GM23338 (cell line): ENCODE data around the gene NFX1. TPM values are rescaled to one million over a fixed set of nuclear protein-coding genes. Genes with fewer than 3 reads are reported as not detected.

Experiments
- CREB1 ChIP-seq: fragments of 250-450 bp; sonication (Bioruptor Pico); IDR thresholded peaks from 2 replicates; pipeline ENCODE4 v1.5.0; 2020; ENCODE audit warnings: low read depth, mild to moderate bottlenecking, moderate library complexity
- EZH2 ChIP-seq: fragments of 200-600 bp; sonication (generic); IDR thresholded peaks from one replicate; pipeline ENCODE4 v1.8.0; 2017; ENCODE audit warnings: antibody characterized with exemption, mild to moderate bottlenecking, low read depth; ENCODE audit not compliant: unreplicated experiment
- EZH2phosphoT487 ChIP-seq: fragments of 200-600 bp; sonication (generic); IDR thresholded peaks from one replicate; pipeline ENCODE4 v1.8.1; 2018; ENCODE audit warnings: antibody characterized with exemption; ENCODE audit not compliant: unreplicated experiment
- JUNB ChIP-seq: IDR thresholded peaks from one replicate; pipeline ENCODE4 v1.6.1; 2016; ENCODE audit warnings: antibody characterized with exemption; ENCODE audit not compliant: unreplicated experiment
- NANOG ChIP-seq: IDR thresholded peaks from 2 replicates; pipeline ENCODE4 v1.6.1; 2016; ENCODE audit warnings: antibody characterized with exemption, borderline replicate concordance
- ZNF114 ChIP-seq: fragments of 250-450 bp; sonication (Bioruptor Pico); IDR thresholded peaks from 2 replicates; pipeline ENCODE4 v1.5.0; 2020; ENCODE audit warnings: mild to moderate bottlenecking, moderate library complexity
- ZNF331 ChIP-seq: fragments of 250-450 bp; sonication (Bioruptor Pico); IDR thresholded peaks from 2 replicates; pipeline ENCODE4 v1.5.0; 2020; ENCODE audit warnings: low read depth, mild to moderate bottlenecking, moderate library complexity
- polyA plus RNA-seq: library from polyadenylated mRNA; unstranded; fragments of >200 nt; fragmentation: Nextera tagmentation; extraction: Ambion mirVana; gene quantifications from 2 replicates; pipeline ENCODE4 v1.2.1, GENCODE V29; 2016
- total RNA-seq: library from RNA; depleted of rRNA; stranded (reverse); fragments of >200 nt; shearing (Covaris generic); gene quantifications from 2 replicates; pipeline ENCODE4 v1.2.3, GENCODE V29; 2014
- TF ChIP-seq, protein P1 (sequence below): fragments of 250-450 bp; sonication (Bioruptor Pico); IDR thresholded peaks from 2 replicates; pipeline ENCODE4 v1.5.0; 2020; ENCODE audit warnings: mild to moderate bottlenecking, moderate library complexity
- TF ChIP-seq, protein P2 (sequence below), 2 experiments: fragments of 200-600 bp in 1 of 2; sonication (generic) in 1 of 2; conservative IDR thresholded peaks; 2 replicates each; pipeline versions ENCODE4 v1.5.1 to v1.6.1; 2016 to 2017; ENCODE audit warnings: antibody characterized with exemption in 2 of 2, low read depth in 2 of 2, mild to moderate bottlenecking in 2 of 2, moderate library complexity in 1 of 2
- TF ChIP-seq, protein P3 (sequence below): IDR thresholded peaks from 2 replicates; pipeline ENCODE4 v1.6.1; 2016; ENCODE audit warnings: antibody characterized with exemption

Gene NFX1
- total and polyA plus RNA-seq, 2 experiments from 2014 or later: 13.9 to 26.1 TPM

DNA sequence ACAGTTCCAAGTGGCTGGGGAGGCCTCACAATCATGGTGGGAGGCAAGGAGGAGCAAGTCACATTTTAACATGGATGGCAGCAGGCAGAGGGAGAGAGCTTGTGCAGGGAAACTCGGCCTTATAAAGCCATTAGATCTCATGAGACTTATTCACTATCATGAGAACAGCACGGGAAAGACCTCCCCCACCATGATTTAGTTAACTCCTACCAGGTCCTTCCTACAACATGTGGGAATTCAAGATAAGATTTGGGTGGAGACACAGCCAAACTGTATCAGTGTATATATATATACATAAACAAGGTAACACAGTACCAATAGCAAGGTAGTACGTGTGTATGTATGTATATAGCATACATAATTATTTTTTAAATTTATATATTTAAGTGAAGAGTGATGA is 50.9 kb downstream of the NFX1 start (continued):
- TF ChIP-seq, protein P1, sequence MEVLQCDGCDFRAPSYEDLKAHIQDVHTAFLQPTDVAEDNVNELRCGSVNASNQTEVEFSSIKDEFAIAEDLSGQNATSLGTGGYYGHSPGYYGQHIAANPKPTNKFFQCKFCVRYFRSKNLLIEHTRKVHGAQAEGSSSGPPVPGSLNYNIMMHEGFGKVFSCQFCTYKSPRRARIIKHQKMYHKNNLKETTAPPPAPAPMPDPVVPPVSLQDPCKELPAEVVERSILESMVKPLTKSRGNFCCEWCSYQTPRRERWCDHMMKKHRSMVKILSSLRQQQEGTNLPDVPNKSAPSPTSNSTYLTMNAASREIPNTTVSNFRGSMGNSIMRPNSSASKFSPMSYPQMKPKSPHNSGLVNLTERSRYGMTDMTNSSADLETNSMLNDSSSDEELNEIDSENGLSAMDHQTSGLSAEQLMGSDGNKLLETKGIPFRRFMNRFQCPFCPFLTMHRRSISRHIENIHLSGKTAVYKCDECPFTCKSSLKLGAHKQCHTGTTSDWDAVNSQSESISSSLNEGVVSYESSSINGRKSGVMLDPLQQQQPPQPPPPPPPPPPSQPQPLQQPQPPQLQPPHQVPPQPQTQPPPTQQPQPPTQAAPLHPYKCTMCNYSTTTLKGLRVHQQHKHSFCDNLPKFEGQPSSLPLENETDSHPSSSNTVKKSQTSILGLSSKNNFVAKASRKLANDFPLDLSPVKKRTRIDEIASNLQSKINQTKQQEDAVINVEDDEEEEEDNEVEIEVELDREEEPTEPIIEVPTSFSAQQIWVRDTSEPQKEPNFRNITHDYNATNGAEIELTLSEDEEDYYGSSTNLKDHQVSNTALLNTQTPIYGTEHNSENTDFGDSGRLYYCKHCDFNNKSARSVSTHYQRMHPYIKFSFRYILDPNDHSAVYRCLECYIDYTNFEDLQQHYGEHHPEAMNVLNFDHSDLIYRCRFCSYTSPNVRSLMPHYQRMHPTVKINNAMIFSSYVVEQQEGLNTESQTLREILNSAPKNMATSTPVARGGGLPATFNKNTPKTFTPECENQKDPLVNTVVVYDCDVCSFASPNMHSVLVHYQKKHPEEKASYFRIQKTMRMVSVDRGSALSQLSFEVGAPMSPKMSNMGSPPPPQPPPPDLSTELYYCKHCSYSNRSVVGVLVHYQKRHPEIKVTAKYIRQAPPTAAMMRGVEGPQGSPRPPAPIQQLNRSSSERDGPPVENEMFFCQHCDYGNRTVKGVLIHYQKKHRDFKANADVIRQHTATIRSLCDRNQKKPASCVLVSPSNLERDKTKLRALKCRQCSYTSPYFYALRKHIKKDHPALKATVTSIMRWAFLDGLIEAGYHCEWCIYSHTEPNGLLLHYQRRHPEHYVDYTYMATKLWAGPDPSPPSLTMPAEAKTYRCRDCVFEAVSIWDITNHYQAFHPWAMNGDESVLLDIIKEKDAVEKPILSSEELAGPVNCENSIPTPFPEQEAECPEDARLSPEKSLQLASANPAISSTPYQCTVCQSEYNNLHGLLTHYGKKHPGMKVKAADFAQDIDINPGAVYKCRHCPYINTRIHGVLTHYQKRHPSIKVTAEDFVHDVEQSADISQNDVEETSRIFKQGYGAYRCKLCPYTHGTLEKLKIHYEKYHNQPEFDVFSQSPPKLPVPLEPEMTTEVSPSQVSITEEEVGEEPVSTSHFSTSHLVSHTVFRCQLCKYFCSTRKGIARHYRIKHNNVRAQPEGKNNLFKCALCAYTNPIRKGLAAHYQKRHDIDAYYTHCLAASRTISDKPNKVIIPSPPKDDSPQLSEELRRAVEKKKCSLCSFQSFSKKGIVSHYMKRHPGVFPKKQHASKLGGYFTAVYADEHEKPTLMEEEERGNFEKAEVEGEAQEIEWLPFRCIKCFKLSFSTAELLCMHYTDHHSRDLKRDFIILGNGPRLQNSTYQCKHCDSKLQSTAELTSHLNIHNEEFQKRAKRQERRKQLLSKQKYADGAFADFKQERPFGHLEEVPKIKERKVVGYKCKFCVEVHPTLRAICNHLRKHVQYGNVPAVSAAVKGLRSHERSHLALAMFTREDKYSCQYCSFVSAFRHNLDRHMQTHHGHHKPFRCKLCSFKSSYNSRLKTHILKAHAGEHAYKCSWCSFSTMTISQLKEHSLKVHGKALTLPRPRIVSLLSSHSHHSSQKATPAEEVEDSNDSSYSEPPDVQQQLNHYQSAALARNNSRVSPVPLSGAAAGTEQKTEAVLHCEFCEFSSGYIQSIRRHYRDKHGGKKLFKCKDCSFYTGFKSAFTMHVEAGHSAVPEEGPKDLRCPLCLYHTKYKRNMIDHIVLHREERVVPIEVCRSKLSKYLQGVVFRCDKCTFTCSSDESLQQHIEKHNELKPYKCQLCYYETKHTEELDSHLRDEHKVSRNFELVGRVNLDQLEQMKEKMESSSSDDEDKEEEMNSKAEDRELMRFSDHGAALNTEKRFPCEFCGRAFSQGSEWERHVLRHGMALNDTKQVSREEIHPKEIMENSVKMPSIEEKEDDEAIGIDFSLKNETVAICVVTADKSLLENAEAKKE (CRISPR knock-in tag): no peak
- TF ChIP-seq, protein P2, sequence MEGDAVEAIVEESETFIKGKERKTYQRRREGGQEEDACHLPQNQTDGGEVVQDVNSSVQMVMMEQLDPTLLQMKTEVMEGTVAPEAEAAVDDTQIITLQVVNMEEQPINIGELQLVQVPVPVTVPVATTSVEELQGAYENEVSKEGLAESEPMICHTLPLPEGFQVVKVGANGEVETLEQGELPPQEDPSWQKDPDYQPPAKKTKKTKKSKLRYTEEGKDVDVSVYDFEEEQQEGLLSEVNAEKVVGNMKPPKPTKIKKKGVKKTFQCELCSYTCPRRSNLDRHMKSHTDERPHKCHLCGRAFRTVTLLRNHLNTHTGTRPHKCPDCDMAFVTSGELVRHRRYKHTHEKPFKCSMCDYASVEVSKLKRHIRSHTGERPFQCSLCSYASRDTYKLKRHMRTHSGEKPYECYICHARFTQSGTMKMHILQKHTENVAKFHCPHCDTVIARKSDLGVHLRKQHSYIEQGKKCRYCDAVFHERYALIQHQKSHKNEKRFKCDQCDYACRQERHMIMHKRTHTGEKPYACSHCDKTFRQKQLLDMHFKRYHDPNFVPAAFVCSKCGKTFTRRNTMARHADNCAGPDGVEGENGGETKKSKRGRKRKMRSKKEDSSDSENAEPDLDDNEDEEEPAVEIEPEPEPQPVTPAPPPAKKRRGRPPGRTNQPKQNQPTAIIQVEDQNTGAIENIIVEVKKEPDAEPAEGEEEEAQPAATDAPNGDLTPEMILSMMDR (conservative IDR thresholded peaks at IDR 0.05; ENCODE audit: low read depth in 2 of 2): no peak
- TF ChIP-seq, protein P3, sequence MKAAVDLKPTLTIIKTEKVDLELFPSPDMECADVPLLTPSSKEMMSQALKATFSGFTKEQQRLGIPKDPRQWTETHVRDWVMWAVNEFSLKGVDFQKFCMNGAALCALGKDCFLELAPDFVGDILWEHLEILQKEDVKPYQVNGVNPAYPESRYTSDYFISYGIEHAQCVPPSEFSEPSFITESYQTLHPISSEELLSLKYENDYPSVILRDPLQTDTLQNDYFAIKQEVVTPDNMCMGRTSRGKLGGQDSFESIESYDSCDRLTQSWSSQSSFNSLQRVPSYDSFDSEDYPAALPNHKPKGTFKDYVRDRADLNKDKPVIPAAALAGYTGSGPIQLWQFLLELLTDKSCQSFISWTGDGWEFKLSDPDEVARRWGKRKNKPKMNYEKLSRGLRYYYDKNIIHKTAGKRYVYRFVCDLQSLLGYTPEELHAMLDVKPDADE: no peak
- TF ChIP-seq ZNF114 (CRISPR knock-in tag) (no peak), JUNB (no peak), EZH2 (no peak), NANOG (no peak), CREB1 (no peak), EZH2phosphoT487 (no peak), ZNF331 (no peak)
